Astrocyte of the spinal cord (primary cell): ENCODE measurements around the gene JTB.

Source experiments
- DNase-seq: peaks from one replicate; pipeline ENCODE4 v3.0.0; 2011; ENCODE audit warnings: low read depth, low spot score
- H3K4me3 ChIP-seq: 2 replicates; pipeline ENCODE4 v1.5.1; 2011; ENCODE audit warnings: low read depth, mild to moderate bottlenecking, low read length, moderate library complexity
- in situ Hi-C: cut with HindIII; loops from 2 replicates; pipeline ENCODE4 v1.10.0; 2017; ENCODE audit warnings: low sequenced_read_pairs
- TF ChIP-seq, protein P1 (sequence below): IDR thresholded peaks from 2 replicates; pipeline ENCODE4 v1.5.1; 2012; ENCODE audit warnings: low read depth, mild to moderate bottlenecking, low read length, inconsistent platforms

JTB gene

GRCh38 chr1:153936011-153936802, 41.3 kb downstream of the JTB start:
- H3K4me3 ChIP-seq: no peak overlapping the region
- in situ Hi-C loops: no loop called here
- DNase-seq: no peak
- TF ChIP-seq, protein P1, sequence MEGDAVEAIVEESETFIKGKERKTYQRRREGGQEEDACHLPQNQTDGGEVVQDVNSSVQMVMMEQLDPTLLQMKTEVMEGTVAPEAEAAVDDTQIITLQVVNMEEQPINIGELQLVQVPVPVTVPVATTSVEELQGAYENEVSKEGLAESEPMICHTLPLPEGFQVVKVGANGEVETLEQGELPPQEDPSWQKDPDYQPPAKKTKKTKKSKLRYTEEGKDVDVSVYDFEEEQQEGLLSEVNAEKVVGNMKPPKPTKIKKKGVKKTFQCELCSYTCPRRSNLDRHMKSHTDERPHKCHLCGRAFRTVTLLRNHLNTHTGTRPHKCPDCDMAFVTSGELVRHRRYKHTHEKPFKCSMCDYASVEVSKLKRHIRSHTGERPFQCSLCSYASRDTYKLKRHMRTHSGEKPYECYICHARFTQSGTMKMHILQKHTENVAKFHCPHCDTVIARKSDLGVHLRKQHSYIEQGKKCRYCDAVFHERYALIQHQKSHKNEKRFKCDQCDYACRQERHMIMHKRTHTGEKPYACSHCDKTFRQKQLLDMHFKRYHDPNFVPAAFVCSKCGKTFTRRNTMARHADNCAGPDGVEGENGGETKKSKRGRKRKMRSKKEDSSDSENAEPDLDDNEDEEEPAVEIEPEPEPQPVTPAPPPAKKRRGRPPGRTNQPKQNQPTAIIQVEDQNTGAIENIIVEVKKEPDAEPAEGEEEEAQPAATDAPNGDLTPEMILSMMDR: no peak

- TF ChIP-seq, protein P1: no peak
- no peak overlapping the region for H3K4me3 ChIP-seq
- in situ Hi-C loops: no loop called here
- DNase-seq: no peak
Observed at GRCh38 chr1:153934746-153935145, 42.7 kb downstream of the JTB start.

DNA sequence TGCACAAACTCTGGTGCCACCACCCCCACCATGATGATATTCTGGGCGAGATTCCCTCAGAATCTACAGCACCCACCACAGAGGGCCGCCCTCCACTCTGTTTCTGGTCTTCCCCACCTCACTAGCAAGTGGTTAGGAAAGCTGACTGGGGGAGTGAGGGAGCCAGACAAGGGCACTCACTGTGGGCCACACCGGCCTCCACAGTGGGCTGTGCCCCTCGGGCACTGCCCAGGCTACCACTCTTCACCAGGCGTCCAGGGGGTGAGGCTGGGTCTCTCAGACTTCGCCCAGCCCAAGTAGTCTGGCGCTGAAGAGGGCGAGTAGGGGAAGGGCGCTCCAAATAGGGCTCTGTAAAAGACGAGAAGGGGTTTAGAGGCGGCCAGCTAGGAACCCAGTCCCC, 43.5 kb downstream of the JTB start:
- no peak for DNase-seq
- H3K4me3 ChIP-seq: no peak overlapping the region
- in situ Hi-C loops: no loop called here
- TF ChIP-seq, protein P1: no peak

DNA sequence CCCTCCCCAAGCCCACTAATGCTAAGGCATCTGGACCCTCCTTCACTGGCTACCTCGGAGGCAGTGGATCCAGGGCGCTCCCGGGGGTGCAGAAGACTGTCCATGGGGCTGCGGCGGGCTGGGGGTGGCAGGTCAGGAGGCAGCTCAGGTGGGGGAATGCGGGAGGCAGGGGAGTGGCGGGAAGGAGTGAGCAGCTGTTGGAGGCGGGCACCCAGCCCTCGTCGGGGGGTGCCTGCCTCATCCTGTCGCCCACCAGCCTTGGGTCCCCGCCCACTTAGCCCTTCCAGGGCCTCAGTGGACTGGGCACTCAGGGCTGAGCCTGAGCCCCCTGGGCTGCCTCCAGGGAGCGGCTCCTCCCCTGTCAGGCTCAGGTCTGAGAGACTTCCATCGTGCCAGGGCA, 44.0 kb downstream of the JTB start:
- no peak for DNase-seq
- H3K4me3 ChIP-seq: no peak overlapping the region
- in situ Hi-C loops: no loop called here
- TF ChIP-seq, protein P1: no peak

DNA sequence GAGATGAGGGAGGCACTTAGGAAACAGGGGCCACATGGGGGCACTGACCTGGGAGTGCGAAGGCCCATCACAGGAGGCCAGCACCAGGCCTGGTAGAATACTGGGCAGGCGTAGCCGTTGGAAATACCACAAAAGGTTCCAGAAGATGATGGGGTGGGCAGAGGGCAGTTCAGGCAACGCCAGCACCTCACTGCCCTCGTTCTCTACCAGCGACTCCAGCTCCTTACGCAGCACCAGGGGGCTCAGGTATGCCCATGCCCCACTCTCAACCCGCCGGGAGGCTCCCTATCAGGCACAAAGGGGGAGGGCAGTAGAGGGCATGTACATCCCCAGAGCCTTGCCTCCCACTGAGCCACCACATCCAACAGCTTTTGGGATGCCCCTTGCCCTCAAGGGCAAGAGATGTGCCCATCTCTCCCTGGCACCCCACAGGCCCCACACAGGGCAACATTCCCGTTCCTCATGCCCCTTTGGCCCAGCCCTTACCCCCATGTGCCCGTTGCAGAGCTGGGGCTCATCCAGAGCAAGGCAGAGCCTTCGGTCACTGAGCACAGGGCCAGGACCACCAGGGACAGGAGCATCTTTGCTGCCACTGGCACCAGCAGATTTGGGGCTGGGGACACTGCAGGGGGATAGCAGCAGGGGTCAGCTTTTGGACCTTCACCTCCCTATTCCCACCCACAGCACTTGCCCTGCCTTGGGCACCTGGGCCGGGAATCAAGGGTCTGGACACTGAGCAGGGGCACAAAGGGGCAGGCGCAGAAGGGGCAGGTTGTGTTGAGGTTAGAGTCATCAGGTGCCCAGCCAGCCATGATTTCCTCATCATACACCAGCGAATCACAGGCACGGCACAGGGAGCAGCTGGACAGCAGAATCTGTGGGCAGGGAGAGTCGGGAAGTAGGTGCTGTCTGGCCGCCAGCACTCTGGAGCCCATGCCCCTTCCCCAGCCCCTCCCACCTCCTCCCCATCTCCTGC, 45.0 kb downstream of the JTB start:
- TF ChIP-seq, protein P1: no peak
- no peak overlapping the region for H3K4me3 ChIP-seq
- in situ Hi-C loops: no loop called here
- DNase-seq: no peak

DNA sequence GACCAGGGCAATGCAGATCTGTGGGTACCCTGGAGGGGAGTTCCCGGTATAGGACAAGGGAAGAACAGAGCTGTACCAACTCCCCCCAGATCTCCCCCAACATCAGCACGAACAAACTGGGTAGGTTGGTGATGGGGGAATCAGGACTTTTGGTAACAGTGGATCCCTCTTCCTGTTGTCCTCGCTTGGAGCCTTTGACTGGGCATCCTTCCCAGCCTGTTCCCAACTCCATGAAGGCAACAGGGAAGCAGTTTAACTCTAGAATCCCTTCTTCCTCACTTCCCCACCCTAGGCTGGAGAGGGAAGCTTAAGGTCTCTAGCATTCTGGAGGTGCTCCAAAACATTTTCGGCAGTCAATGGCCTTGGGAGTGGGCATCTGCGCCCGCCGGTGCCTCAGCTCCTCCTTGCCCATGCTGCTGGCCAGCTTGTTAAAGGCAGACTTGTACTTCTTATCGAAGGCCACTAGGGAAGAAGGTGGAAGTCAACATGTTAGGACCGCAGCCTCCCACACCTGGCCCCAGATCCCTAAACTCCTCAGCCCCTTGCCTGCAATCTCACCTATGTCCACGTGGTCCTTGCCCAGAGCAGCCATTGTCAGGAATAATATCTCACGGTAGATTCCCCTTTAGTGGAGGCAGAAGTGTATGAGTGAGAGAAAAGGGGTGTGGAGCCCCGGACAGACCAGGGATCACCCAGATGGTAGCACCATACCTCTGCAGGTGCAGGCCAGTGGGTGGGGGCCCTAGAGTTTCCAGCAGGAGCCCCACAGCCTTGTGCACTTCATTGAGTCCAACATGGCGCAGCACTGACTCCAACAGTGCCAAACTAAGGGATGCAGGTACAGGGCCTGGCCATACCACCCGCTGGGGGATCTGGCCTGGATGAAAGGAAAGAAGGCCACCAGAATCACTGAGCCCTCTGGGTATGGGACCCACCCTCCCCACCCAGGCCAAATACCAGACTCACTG, 47.2 kb downstream of the JTB start:
- no peak for DNase-seq
- no peak overlapping the region for H3K4me3 ChIP-seq
- TF ChIP-seq, protein P1: no peak
- in situ Hi-C loops: no loop called here
